Calu3 (cell line): ENCODE results near the gene ZMYND12. TPM values are rescaled to one million over a fixed set of nuclear protein-coding genes. Genes with fewer than 3 reads are reported as not detected.

Source experiments
- BruUV-seq: library from RNA; stranded (reverse); fragments of 400-500 nt; replicated peaks from 2 replicates; lab custom pipeline; 2021; lab: Mats Ljungman, UMichigan
- CTCF ChIA-PET: fragments of 300-600 bp; sonication (Branson Sonifier 250); formaldehyde crosslinking; loops from one replicate; lab custom pipeline; 2022; ENCODE audit warnings: antibody characterized with exemption; lab: Charles Lee
- DNase-seq: peaks from one replicate; pipeline ENCODE4 v3.0.0; 2022
- H3K27ac Mint-ChIP-seq: one replicate; pipeline ENCODE4 v1.8.0; 2022; ENCODE audit warnings: mixed read lengths; ENCODE audit not compliant: unreplicated experiment
- H3K27me3 Mint-ChIP-seq: one replicate; pipeline ENCODE4 v1.8.0; 2022; ENCODE audit warnings: mixed read lengths; ENCODE audit not compliant: unreplicated experiment
- H3K36me3 Mint-ChIP-seq: one replicate; pipeline ENCODE4 v1.8.0; 2022; ENCODE audit warnings: mild to moderate bottlenecking, moderate library complexity, mixed read lengths; ENCODE audit not compliant: insufficient read depth, unreplicated experiment
- H3K4me1 Mint-ChIP-seq: one replicate; pipeline ENCODE4 v1.8.0; 2022; ENCODE audit warnings: mild to moderate bottlenecking, low read depth, mixed read lengths; ENCODE audit not compliant: unreplicated experiment
- H3K4me3 Mint-ChIP-seq: one replicate; pipeline ENCODE4 v1.8.0; 2022; ENCODE audit warnings: mild to moderate bottlenecking, low read depth, moderate library complexity, mixed read lengths; ENCODE audit not compliant: unreplicated experiment
- H3K9me3 Mint-ChIP-seq: one replicate; pipeline ENCODE4 v1.8.0; 2022; ENCODE audit warnings: low read depth, mixed read lengths; ENCODE audit not compliant: unreplicated experiment
- intact Hi-C: fragments of 100-400 bp; cut with micrococcal nuclease; formaldehyde crosslinking; loops from one replicate; pipeline ENCODE4 v1.10.0; 2022; ENCODE audit not compliant: unreplicated experiment
- total RNA-seq: library from RNA; stranded (reverse); gene quantifications from 2 replicates; pipeline ENCODE4 v1.2.3, GENCODE V29; 2022
- TF ChIP-seq, protein P1 (sequence below): fragments of 200-600 bp; IDR thresholded peaks from one replicate; pipeline ENCODE4 v1.8.0; 2022; ENCODE audit warnings: antibody characterized with exemption; ENCODE audit not compliant: unreplicated experiment

Gene ZMYND12
- total RNA-seq, 1 experiment from 2014 or later, result 1.1 TPM

DNA sequence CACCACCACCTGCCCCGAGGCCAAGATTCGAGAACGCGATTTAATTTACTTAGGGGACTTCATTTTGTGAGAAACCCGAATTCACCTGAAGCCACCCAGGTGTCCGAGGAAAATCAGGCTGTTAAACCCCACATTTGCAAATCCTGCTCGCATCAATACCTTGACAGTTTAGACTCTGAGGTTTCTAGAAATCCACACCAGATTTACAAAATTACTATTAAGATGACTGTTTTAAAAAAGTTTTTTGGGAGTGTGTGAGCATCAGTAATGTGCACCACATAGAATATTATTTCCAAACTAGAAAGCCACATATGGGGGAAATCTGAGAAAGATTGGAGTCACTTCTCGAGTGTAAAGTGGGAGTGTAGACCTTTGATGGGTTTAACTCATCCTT lies 74.5 kb downstream of the ZMYND12 start:
- Mint-ChIP-seq H3K27ac (no peak overlapping the region), H3K36me3 (peaks cover 12% of the 10 kb centered on the region), H3K9me3 (no peaks in the 10 kb centered on the region), H3K27me3 (peaks cover 15% of the 10 kb centered on the region), H3K4me1 (no peaks in the 10 kb centered on the region), H3K4me3 (peak overlapping the region; percentile 60)
- BruUV-seq, result no TSS peak
- no peak for DNase-seq
- TF ChIP-seq, protein P1, sequence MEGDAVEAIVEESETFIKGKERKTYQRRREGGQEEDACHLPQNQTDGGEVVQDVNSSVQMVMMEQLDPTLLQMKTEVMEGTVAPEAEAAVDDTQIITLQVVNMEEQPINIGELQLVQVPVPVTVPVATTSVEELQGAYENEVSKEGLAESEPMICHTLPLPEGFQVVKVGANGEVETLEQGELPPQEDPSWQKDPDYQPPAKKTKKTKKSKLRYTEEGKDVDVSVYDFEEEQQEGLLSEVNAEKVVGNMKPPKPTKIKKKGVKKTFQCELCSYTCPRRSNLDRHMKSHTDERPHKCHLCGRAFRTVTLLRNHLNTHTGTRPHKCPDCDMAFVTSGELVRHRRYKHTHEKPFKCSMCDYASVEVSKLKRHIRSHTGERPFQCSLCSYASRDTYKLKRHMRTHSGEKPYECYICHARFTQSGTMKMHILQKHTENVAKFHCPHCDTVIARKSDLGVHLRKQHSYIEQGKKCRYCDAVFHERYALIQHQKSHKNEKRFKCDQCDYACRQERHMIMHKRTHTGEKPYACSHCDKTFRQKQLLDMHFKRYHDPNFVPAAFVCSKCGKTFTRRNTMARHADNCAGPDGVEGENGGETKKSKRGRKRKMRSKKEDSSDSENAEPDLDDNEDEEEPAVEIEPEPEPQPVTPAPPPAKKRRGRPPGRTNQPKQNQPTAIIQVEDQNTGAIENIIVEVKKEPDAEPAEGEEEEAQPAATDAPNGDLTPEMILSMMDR, result no peak
- intact Hi-C loops, result no loop called here
- CTCF ChIA-PET, result no interaction called here

DNA sequence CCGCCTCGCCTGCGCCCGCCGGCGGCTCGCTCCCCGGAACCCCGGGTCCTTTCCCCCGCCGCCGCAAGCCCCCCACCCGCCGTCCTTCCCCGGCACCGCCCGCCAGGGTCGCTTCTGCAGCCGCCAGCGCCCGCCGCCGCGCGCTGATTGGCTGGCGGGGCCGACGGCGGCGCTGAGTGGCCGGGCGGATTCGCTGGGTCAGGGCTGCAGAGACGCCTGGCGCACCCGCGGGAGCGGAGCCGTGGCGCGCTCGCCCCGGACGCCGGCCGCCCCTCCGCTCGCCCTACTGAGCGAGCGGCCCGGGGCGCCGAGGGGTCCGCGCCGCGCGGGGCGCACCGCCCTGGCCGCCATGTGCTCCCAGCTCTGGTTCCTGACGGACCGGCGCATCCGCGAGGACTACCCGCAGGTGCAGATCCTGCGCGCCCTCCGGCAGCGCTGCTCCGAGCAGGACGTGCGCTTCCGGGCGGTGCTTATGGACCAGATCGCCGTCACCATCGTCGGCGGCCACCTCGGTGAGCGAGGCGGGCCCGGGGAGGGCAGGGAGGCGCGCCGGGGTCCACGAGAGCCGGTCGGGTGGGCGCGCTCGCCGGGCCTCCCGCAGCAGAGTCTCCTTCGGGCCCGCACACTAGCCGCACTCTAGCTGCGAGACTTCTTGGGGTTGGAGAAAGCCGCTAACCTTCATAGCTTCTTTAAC lies 75.1 kb downstream of the ZMYND12 start, which contains the start of gene RIMKLA:
TSS of gene RIMKLA (plus strand) at position 207 of the 694 bp plus-strand sequence. CDS start at position 350, 143 bp downstream.
- peak; percentile 61 for DNase-seq
- BruUV-seq, result no TSS peak

More for the DNA sequence above, 75.1 kb downstream of the ZMYND12 start, which contains the start of gene RIMKLA:
- TF ChIP-seq, protein P1, result no peak
- H3K4me3 Mint-ChIP-seq, result peak within 1 kb of the TSS; percentile 60
- intact Hi-C loops, result no loop called here
- peaks cover 15% of the 10 kb centered on the region for H3K27me3 Mint-ChIP-seq
- CTCF ChIA-PET, result no interaction called here
- peaks cover 12% of the 10 kb centered on the region for H3K36me3 Mint-ChIP-seq
- H3K9me3 Mint-ChIP-seq, result no peaks in the 10 kb centered on the region
- H3K27ac Mint-ChIP-seq, result no peak within 1 kb of the TSS
- no peaks in the 10 kb centered on the region for H3K4me1 Mint-ChIP-seq

Other genes starting within 250 kb of the ZMYND12 start
- gene FOXJ3, start 120.8 kb downstream of the ZMYND12 start, total RNA-seq, result 51.4 and 52.4 TPM in 2 replicates
- gene RIMKLA, start 75.2 kb downstream of the ZMYND12 start, total RNA-seq, result 0.95 and 1.3 TPM in 2 replicates
- gene PPCS, start 521 bp upstream of the ZMYND12 start, total RNA-seq, result 67.8 and 72.8 TPM in 2 replicates
- gene CCDC30, start 7.3 kb upstream of the ZMYND12 start, total RNA-seq, result 4.4 and 5.1 TPM in 2 replicates
- gene PPIH, start 202.4 kb upstream of the ZMYND12 start, total RNA-seq, result 58.6 and 68.3 TPM in 2 replicates
- 808 and 937 TPM in 2 replicates for gene YBX1, start 226.4 kb upstream of the ZMYND12 start, total RNA-seq